Activated CD8-positive, alpha-beta T cell treated with anti-CD3 and anti-CD28 coated beads, Interleukin-2, amount 10 ng/mL, durations not matched to agents 7 days and 5 days (primary cell): ENCODE results near the gene CISTR. TPM values are rescaled to one million over a fixed set of nuclear protein-coding genes. Genes with fewer than 3 reads are reported as not detected.

ENCODE experiments used
- ATAC-seq: fragments of 150-1000 bp; cut with Tn5 transposase; one replicate; pipeline ENCODE4 v1.10.0; 2021; ENCODE audit warnings: moderate library complexity
- CTCF ChIA-PET: fragments of 350-600 bp; sonication (Branson Sonifier 250); formaldehyde crosslinking; loops from one replicate; lab custom pipeline; 2021; ENCODE audit warnings: antibody characterized with exemption; lab: Charles Lee
- POLR2A ChIA-PET: fragments of 350-600 bp; sonication (Branson Sonifier 250); formaldehyde crosslinking; loops from one replicate; lab custom pipeline; 2021; ENCODE audit warnings: antibody characterized with exemption; lab: Charles Lee
- DNase-seq: peaks from one replicate; pipeline ENCODE4 v3.0.0-alpha.2; 2020
- H3K27ac Mint-ChIP-seq: one replicate; pipeline ENCODE4 v1.8.0; 2021; ENCODE audit warnings: mild to moderate bottlenecking, mixed read lengths
- H3K27me3 Mint-ChIP-seq: one replicate; pipeline ENCODE4 v1.8.0; 2021; ENCODE audit warnings: low read depth, mixed read lengths
- H3K36me3 Mint-ChIP-seq: one replicate; pipeline ENCODE4 v1.8.0; 2021; ENCODE audit warnings: low read depth, mixed read lengths
- H3K4me1 Mint-ChIP-seq: one replicate; pipeline ENCODE4 v1.8.0; 2021; ENCODE audit warnings: low read depth, mixed read lengths
- H3K4me3 Mint-ChIP-seq: one replicate; pipeline ENCODE4 v1.8.0; 2021; ENCODE audit warnings: mild to moderate bottlenecking, mixed read lengths
- H3K9me3 Mint-ChIP-seq: one replicate; pipeline ENCODE4 v1.8.0; 2022; ENCODE audit warnings: mixed read lengths; ENCODE audit not compliant: insufficient read depth
- total RNA-seq, 2 experiments: library from RNA; stranded (reverse); gene quantifications; one replicate each; pipeline ENCODE4 v1.2.3, GENCODE V29; 2021

Gene CISTR
- total RNA-seq, 2 experiments from 2014 or later: not detected

DNA sequence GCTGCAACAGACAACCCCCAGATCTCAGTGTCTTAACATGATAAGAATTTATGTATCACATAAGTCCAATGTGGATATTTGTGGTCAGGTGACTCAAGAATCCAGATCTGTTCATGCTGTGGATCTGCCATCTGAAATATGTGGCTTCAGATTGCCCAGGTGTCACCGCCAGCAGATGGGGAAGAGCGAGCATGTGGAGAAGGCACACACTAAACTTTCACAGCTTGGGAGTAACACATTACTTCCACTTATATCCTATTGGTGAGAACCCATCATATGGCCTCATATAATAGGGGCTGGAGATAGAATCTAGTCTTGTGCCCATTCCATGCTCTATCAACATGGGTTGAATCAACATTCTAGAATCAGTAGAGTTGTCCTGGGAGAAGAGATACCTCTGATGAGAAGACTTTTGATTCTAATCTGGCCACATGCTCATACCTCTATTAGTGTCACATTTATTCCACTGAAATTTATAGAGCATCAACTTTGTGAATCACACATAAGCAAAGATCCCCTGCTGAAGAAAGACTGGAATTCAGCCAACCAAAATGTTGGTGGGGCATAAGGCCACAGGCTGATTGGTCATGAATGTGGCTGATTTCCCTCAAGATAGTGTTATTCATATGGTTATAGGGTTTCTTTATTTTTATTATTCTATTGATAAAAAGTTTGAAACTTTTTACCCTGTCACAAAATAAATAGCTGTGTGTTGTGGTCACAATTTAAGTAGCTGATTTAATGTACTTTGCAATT is 18.6 kb downstream of the CISTR start:
- Mint-ChIP-seq H3K27me3 (peaks cover 38% of the 10 kb centered on the region), H3K9me3 (no peaks in the 10 kb centered on the region), H3K4me1 (peaks cover 11% of the 10 kb centered on the region), H3K36me3 (no peaks in the 10 kb centered on the region), H3K4me3 (no peak overlapping the region), H3K27ac (no peak overlapping the region)
- CTCF ChIA-PET: interaction anchor here (1.0 to 14.4 kb wide), 6 partner anchors 10 to 190 kb away, joined by 3 to 342 read pairs (median 4); partner anchors contain the start of genes ATP5MC2 and CISTR
- no peak for ATAC-seq
- POLR2A ChIA-PET: interaction anchor here (1.0 kb wide), 1 partner anchor 16 kb away, joined by 3 read pairs; no protein-coding TSS in a partner anchor
- no peak for DNase-seq

DNA sequence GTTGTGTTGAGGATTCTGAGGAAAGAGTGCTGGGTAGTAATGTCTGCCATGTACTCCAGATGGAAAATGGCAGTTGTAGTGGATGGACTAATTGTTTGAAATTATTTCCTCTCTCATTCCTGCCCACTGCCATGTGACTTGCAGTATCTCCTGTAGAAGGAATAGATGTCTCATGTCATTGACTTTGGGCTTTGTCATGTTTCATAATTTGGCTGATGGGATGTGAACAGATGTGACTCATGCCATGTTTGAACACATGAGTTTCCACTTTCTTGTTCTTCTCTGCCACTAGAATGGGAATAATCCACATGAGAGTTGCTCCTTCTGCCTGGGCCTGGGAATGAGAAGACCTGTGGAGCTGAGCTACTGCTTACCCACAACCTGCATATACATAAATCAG is 22.1 kb downstream of the CISTR start:
- CTCF ChIA-PET: interaction anchor here (1.8 to 14.4 kb wide), 3 partner anchors 13 to 28 kb away, joined by 6 to 342 read pairs (median 11); no protein-coding TSS in a partner anchor
- Mint-ChIP-seq H3K9me3 (no peaks in the 10 kb centered on the region), H3K36me3 (no peaks in the 10 kb centered on the region), H3K4me1 (peaks cover 31% of the 10 kb centered on the region), H3K4me3 (no peak overlapping the region), H3K27ac (no peak overlapping the region), H3K27me3 (peaks cover 9% of the 10 kb centered on the region)
- POLR2A ChIA-PET: no interaction called here
- no peak for DNase-seq
- ATAC-seq: no peak

DNA sequence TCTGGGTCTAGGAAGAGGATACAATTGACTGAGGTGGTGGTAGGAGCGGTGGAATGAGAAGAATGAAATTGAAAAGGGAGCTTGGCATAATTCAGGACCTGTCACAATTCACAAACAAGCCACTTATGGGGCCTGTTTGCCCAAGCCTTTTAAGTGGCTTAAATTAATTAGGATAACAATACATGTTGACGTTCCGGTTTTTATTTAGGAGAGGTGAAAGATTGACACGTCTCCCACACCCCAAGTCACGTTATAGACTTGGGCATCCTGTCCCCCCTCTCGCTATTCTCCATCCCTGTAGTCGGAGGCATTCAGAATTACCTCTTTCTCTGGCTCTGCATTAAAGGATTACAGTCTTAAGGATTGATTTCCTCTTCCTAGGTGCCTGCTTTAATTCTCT is 23.6 kb downstream of the CISTR start:
- peak overlapping the region; percentile 83 for H3K27ac Mint-ChIP-seq
- peaks cover 5% of the 10 kb centered on the region for H3K27me3 Mint-ChIP-seq
- no peaks in the 10 kb centered on the region for H3K36me3 Mint-ChIP-seq
- H3K4me3 Mint-ChIP-seq: peak overlapping the region; percentile 86
- no peak for ATAC-seq
- DNase-seq: no peak
- no peaks in the 10 kb centered on the region for H3K9me3 Mint-ChIP-seq
- H3K4me1 Mint-ChIP-seq: peaks cover 26% of the 10 kb centered on the region
- CTCF ChIA-PET: interaction anchor here (1.0 to 14.4 kb wide), 6 partner anchors 15 to 52 kb away, joined by 3 to 342 read pairs (median 8); partner anchors contain the start of genes ATP5MC2 and CISTR
- POLR2A ChIA-PET: interaction anchor here (1.0 to 1.1 kb wide), 2 partner anchors 10 to 177 kb away, joined by 3 read pairs; no protein-coding TSS in a partner anchor

DNA sequence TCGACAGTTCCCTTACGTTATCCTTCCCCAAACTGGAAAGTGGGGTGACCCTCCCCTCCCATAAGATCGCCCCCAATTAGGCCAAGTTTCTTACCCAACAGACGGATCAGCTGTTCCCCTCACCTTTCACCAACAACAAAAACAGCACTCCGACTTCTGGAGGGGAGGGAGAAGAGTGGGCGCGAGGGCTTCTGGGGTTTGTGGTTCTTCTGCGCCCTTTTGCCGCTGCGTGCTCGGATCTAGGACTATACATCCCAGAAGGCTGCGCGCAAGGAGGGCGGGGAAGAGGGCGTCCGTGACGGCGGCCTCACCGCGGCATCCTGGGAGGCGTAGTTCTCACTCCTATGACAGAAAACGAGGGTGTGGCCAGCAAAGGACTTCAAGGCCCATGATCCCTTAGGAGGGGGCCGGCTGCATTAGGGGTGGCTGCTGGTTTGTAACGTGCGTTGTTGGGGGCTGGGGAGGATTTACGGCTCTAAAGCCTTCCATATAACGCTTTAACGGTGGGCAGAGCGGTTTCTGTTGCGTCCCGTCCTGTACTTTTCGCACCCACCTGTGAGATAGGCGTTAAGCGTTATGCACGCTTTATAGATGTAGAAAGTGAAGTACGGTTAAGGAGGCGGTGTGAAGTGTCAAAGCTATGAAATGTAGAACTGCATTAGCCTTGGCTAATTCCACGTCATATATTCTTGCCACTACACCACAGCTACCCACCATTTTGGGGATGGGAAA is 24.3 kb downstream of the CISTR start, which contains the start of gene CALCOCO1:
Gene CALCOCO1, minus strand, starts transcription at position 143 of the 732 bp plus-strand sequence. CDS start 2,210 bp downstream, outside the sequence.
- Mint-ChIP-seq H3K27ac (peak within 1 kb of the TSS; percentile 83), H3K27me3 (peaks cover 3% of the 10 kb centered on the region), H3K9me3 (no peaks in the 10 kb centered on the region), H3K4me3 (peak within 1 kb of the TSS; percentile 86), H3K36me3 (no peaks in the 10 kb centered on the region), H3K4me1 (peaks cover 26% of the 10 kb centered on the region)
- ChIA-PET POLR2A (interaction anchor here (1.0 to 1.1 kb wide), 2 partner anchors 11 to 176 kb away, joined by 3 read pairs; no protein-coding TSS in a partner anchor), CTCF (interaction anchor here (1.2 to 14.4 kb wide), 5 partner anchors 16 to 52 kb away, joined by 3 to 342 read pairs (median 13); partner anchors contain the start of gene ATP5MC2)
- peak; percentile 99 for ATAC-seq
- DNase-seq: peak; percentile 99

DNA sequence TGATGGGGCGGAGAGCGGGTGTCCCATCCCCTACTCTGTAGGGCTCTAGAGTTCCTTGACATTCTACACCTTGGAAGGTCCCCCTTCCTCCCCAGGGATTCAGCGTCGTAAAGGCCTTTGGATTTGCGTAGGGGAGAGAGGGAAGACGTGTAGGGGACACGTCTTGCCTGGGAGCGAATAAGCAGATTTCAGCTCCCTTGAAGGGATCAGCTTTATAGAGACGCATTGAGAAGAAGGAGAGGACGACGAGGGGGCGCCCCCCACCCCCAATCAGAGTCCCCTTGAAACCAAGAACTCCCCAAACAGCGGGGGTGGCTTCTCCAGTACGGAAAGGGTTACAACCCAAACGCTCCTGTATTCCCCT is 24.9 kb downstream of the CISTR start:
- no peak for ATAC-seq
- no peak for DNase-seq
- CTCF ChIA-PET: interaction anchor here (0.6 to 14.4 kb wide), 6 partner anchors 16 to 75 kb away, joined by 3 to 342 read pairs (median 8); partner anchors contain the start of gene ATP5MC2
- Mint-ChIP-seq H3K9me3 (no peaks in the 10 kb centered on the region), H3K36me3 (peaks cover under 1% of the 10 kb centered on the region), H3K4me3 (peak overlapping the region; percentile 86), H3K27ac (peak overlapping the region; percentile 83), H3K27me3 (no peaks in the 10 kb centered on the region), H3K4me1 (peaks cover 26% of the 10 kb centered on the region)
- POLR2A ChIA-PET: no interaction called here

DNA sequence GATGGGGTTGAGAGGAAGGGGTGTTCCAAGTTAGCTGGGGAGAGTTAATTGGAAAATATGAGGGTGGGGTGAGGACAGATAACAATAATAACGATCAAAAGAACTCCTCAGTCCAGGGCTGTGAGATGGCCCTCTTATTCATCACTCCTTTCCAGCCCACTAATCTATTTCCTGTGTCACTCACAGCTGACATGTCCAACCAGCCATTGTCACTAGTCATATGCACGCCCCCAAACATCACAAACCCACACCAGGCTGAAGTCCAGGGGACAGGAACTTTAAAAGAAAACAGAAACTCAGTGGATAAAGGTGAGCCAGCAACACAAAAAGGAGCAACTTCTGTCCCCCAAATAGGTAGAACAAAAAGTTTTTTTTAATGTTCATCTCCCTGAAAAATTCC is 25.4 kb downstream of the CISTR start:
- peak overlapping the region; percentile 83 for H3K27ac Mint-ChIP-seq
- peaks cover 26% of the 10 kb centered on the region for H3K4me1 Mint-ChIP-seq
- ChIA-PET POLR2A (interaction anchor here (0.9 kb wide), 1 partner anchor 18 kb away, joined by 3 read pairs; no protein-coding TSS in a partner anchor), CTCF (interaction anchor here (0.6 to 14.4 kb wide), 7 partner anchors 17 to 74 kb away, joined by 3 to 342 read pairs (median 6); partner anchors contain the start of gene ATP5MC2)
- ATAC-seq (no peak), DNase-seq (peak; percentile 38)
- H3K36me3 Mint-ChIP-seq: peaks cover 6% of the 10 kb centered on the region
- H3K9me3 Mint-ChIP-seq: no peaks in the 10 kb centered on the region
- peak overlapping the region; percentile 86 for H3K4me3 Mint-ChIP-seq
- no peaks in the 10 kb centered on the region for H3K27me3 Mint-ChIP-seq

DNA sequence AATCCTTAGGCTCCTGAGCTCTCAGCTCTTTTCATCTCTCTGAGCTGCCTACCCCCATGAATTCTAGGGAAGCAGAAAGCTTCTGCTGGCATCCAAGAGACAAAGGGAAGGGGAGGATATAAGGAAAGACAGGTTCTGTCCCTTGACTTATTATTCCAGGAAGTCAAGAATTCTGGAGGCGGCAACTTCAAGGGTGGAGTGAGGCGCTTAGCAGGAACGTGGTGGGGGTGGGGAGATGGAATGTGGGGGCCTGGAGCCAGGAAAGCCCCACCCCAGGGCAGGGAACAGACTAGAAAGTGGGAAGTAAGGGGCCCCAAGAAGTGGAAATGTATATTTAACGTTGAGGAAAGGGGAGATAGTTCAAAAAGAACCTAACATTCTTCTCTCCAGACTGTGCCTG is 26.0 kb downstream of the CISTR start:
- CTCF ChIA-PET: interaction anchor here (0.9 to 14.4 kb wide), 6 partner anchors 17 to 50 kb away, joined by 3 to 342 read pairs (median 4); partner anchors contain the start of gene ATP5MC2
- Mint-ChIP-seq H3K9me3 (no peaks in the 10 kb centered on the region), H3K4me1 (peaks cover 26% of the 10 kb centered on the region), H3K27ac (no peak overlapping the region), H3K4me3 (peak overlapping the region; percentile 86), H3K36me3 (peaks cover 6% of the 10 kb centered on the region), H3K27me3 (no peaks in the 10 kb centered on the region)
- DNase-seq (no peak), ATAC-seq (no peak)
- POLR2A ChIA-PET: interaction anchor here (0.9 kb wide), 1 partner anchor 19 kb away, joined by 3 read pairs; no protein-coding TSS in a partner anchor

DNA sequence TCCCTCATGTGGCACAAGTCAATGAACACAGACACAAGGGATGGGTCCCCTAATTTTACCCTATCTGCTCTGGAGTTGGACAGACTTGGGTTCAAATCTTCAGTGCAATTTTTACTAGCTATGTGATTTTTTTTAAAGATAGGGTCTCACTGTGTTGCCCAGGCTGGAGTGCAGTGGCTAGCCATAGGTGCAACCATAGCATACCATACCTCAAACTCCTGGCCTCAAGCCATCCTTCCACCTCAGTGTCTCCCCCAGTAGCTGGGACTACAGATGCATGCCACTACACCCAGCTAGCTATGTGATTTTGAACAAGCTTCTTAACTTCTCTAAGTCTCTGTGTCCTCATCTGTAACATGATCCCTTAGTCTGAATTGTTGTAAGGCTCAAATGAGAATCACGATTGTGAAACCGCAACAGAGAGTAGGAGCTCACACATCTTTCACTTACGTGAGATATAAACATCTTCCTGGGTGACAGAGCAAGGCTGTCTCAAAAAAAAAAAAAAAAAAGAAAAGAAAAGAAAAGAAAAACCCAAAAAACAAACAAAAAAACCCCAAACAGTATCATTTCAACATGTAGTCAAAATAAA is 29.2 kb downstream of the CISTR start:
- H3K27ac Mint-ChIP-seq: no peak overlapping the region
- H3K4me1 Mint-ChIP-seq: peaks cover 14% of the 10 kb centered on the region
- H3K4me3 Mint-ChIP-seq: no peak overlapping the region
- no peaks in the 10 kb centered on the region for H3K27me3 Mint-ChIP-seq
- no peak for ATAC-seq
- peaks cover 8% of the 10 kb centered on the region for H3K36me3 Mint-ChIP-seq
- no peaks in the 10 kb centered on the region for H3K9me3 Mint-ChIP-seq
- DNase-seq: no peak
- POLR2A ChIA-PET: no interaction called here
- CTCF ChIA-PET: interaction anchor here (0.7 to 1.9 kb wide), 8 partner anchors 20 to 47 kb away, joined by 3 to 15 read pairs (median 4); partner anchors contain the start of gene ATP5MC2

DNA sequence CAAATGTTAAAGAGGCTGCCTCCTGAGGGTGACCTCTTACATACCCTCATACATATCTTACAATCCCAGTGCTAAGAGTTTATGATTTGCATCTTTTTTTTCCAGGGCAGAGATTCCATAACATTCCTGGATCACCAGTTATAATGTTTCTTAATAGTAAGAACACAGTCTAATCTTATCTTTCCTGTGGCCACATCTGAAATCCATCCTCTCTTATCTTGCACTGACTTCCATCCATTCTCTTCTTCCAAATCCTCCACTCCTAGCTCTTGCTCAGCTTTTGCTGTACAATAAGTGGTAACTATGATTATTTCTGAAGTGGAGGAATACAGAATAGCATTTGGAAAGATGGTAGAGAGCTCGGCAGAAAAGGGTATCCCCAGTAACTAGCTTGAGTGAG is 30.8 kb downstream of the CISTR start:
- no peak overlapping the region for H3K4me3 Mint-ChIP-seq
- H3K27me3 Mint-ChIP-seq: no peaks in the 10 kb centered on the region
- POLR2A ChIA-PET: interaction anchor here (0.6 kb wide), 1 partner anchor 16 kb away, joined by 10 read pairs; no protein-coding TSS in a partner anchor
- ATAC-seq: no peak
- DNase-seq: no peak
- CTCF ChIA-PET: interaction anchor here (0.8 to 1.9 kb wide), 3 partner anchors 23 to 45 kb away, joined by 3 to 15 read pairs (median 6); partner anchors contain the start of gene ATP5MC2
- no peaks in the 10 kb centered on the region for H3K9me3 Mint-ChIP-seq
- peaks cover 8% of the 10 kb centered on the region for H3K36me3 Mint-ChIP-seq
- H3K27ac Mint-ChIP-seq: no peak overlapping the region
- peaks cover 2% of the 10 kb centered on the region for H3K4me1 Mint-ChIP-seq

DNA sequence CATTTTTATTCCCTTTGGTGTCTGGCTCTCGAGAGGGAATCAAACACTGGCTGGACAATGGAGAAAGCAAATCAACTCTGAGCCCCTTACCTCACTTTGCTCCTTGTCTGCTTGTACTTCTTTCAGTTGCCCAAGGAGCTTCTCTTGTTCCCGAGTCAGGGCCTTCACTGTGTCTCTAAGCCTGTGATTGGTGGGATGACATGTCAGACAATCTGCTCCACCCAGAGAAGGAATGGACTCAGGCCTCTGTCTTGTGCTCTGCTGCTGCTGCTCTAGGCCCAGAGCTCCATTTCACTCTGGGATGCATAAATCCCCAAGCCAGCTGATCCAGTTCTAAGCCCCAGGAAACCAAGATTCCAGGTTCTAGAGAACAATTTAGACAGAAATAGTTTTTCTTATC is 32.1 kb downstream of the CISTR start:
- H3K36me3 Mint-ChIP-seq: peaks cover 8% of the 10 kb centered on the region
- H3K4me1 Mint-ChIP-seq: no peaks in the 10 kb centered on the region
- ATAC-seq: no peak
- H3K4me3 Mint-ChIP-seq: no peak overlapping the region
- no peaks in the 10 kb centered on the region for H3K9me3 Mint-ChIP-seq
- no peaks in the 10 kb centered on the region for H3K27me3 Mint-ChIP-seq
- H3K27ac Mint-ChIP-seq: no peak overlapping the region
- POLR2A ChIA-PET: no interaction called here
- no peak for DNase-seq
- CTCF ChIA-PET: interaction anchor here (1.0 kb wide), 1 partner anchor 25 kb away, joined by 4 read pairs; no protein-coding TSS in a partner anchor
